Breast epithelium (tissue), 4 donors: ENCODE data around the gene CDS1. TPM values are rescaled to one million over a fixed set of nuclear protein-coding genes. Genes with fewer than 3 reads are reported as not detected.

Experiments used
- DNase-seq, 2 donors: peaks; one replicate each; pipeline ENCODE4 v3.0.0-alpha.2; 2019; ENCODE audit warnings: low spot score in 2 of 2
- H3K27ac ChIP-seq, 2 donors: fragments of 200-600 bp; sonication (generic) in 1 of 2; one replicate each; pipeline ENCODE4 v1.5.1; 2016 to 2019; ENCODE audit warnings: mild to moderate bottlenecking in 1 of 2
- H3K27me3 ChIP-seq, 2 donors: fragments of 200-600 bp; sonication (generic) in 1 of 2; one replicate each; pipeline versions ENCODE4 v1.5.1 to v1.6.0; 2017 to 2019; ENCODE audit warnings: control low read depth in 1 of 2, mild to moderate bottlenecking in 1 of 2
- H3K36me3 ChIP-seq: fragments of 200-600 bp; one replicate; pipeline ENCODE4 v1.5.1; 2019
- H3K4me1 ChIP-seq, 2 donors: fragments of 200-600 bp; sonication (generic); one replicate each; pipeline ENCODE4 v1.5.1; 2016 to 2019; ENCODE audit warnings: control low read depth in 1 of 2
- H3K4me3 ChIP-seq, 3 donors: fragments of 200-600 bp; sonication (generic); 1 replicate in 2 of 3; 2 replicates in 1 of 3; pipeline ENCODE4 v1.5.1; 2016 to 2019; ENCODE audit warnings: mild to moderate bottlenecking in 3 of 3, moderate library complexity in 2 of 3
- H3K9me3 ChIP-seq, 2 donors: fragments of 200-600 bp; sonication (generic) in 1 of 2; one replicate each; pipeline ENCODE4 v1.5.1; 2016 to 2019; ENCODE audit warnings: control low read depth in 1 of 2
- POLR2A ChIP-seq: fragments of 450-650 bp; IDR thresholded peaks from one replicate; pipeline ENCODE4 v1.6.1; 2016; ENCODE audit warnings: antibody characterized with exemption, mild to moderate bottlenecking, moderate library complexity
- POLR2AphosphoS5 ChIP-seq, 3 donors: sonication (generic); formaldehyde crosslinking; IDR thresholded peaks; one replicate each; pipeline ENCODE4 v1.6.1; 2017; ENCODE audit warnings: antibody characterized with exemption in 3 of 3
- intact Hi-C: fragments of 100-400 bp; cut with DNase I; formaldehyde crosslinking; loops from one replicate; pipeline ENCODE4 v1.15.1; 2023; ENCODE audit warnings: low total_unique reads
- total RNA-seq, 3 donors: library from RNA; depleted of rRNA; stranded (reverse); fragments of >200 nt; gene quantifications; one replicate each; pipeline ENCODE4 v1.1.0, GENCODE V29; 2016
- TF ChIP-seq, protein P1 (sequence below), 3 donors: fragments of 450-650 bp; IDR thresholded peaks; one replicate each; pipeline ENCODE4 v1.5.1; 2016 to 2017; ENCODE audit warnings: antibody characterized with exemption in 3 of 3, mild to moderate bottlenecking in 3 of 3, moderate library complexity in 3 of 3

The CDS1 gene
- total RNA-seq, 3 donors from 2014 or later = 1.1 to 29.6 (median 9.8) TPM

DNA sequence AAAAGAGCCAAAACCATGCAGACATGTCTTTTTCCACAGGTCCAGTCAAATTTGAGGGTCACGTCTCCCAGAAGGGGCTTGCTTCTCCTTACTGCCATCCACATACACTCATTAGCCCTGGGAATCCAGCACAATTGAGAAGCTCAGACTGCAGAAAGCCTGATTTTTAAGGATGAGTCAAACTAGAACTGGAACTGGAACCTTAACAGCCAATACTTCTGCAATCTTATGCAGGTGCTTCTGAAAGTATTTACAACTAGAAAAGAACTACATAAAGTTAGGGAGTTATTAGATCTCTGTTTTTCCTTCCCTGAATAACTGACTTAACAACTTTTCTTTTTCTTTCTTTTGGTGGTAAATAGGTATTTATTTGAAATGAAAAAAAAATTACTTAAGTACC, 86.3 kb downstream of the CDS1 start:
- Histone ChIP-seq H3K27me3 (no peaks in the 10 kb centered on the region), H3K4me1 (no peaks in the 10 kb centered on the region), H3K36me3 (no peaks in the 10 kb centered on the region), H3K4me3 (no peak overlapping the region), H3K9me3 (no peaks in the 10 kb centered on the region), H3K27ac (no peak overlapping the region)
- intact Hi-C loops = no loop called here
- DNase-seq = no peak
- TF ChIP-seq, protein P1, sequence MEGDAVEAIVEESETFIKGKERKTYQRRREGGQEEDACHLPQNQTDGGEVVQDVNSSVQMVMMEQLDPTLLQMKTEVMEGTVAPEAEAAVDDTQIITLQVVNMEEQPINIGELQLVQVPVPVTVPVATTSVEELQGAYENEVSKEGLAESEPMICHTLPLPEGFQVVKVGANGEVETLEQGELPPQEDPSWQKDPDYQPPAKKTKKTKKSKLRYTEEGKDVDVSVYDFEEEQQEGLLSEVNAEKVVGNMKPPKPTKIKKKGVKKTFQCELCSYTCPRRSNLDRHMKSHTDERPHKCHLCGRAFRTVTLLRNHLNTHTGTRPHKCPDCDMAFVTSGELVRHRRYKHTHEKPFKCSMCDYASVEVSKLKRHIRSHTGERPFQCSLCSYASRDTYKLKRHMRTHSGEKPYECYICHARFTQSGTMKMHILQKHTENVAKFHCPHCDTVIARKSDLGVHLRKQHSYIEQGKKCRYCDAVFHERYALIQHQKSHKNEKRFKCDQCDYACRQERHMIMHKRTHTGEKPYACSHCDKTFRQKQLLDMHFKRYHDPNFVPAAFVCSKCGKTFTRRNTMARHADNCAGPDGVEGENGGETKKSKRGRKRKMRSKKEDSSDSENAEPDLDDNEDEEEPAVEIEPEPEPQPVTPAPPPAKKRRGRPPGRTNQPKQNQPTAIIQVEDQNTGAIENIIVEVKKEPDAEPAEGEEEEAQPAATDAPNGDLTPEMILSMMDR (IDR thresholded peaks at IDR 0.05) = no peak
- TF ChIP-seq POLR2AphosphoS5 (IDR thresholded peaks at IDR 0.05) = no peak
- no peak for TF ChIP-seq POLR2A

DNA sequence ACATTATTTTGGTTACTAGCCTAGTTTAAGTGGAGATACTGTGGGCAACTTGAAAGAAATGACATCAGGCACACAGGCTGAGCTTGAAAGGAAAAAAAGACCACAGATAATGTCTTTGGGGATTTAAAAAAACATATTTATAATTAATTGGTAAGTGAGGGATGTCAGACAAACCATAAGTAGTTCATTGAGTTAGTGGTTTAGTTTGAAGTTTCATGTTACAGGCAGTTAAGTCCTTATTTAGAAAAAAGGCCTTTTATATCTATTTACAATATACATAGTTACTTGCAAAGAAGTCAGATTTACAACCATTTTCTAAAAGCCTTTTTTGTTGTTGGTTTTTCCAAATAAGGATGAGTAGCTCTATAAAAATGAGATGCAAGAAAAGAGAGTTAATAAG, 89.2 kb downstream of the CDS1 start:
- no peaks in the 10 kb centered on the region for H3K36me3 ChIP-seq
- no peaks in the 10 kb centered on the region for H3K27me3 ChIP-seq
- no peak overlapping the region for H3K27ac ChIP-seq
- H3K4me1 ChIP-seq = no peaks in the 10 kb centered on the region
- no peak for TF ChIP-seq POLR2A
- TF ChIP-seq POLR2AphosphoS5 (IDR thresholded peaks at IDR 0.05) = no peak
- TF ChIP-seq, protein P1 (IDR thresholded peaks at IDR 0.05) = no peak
- H3K9me3 ChIP-seq = no peaks in the 10 kb centered on the region
- intact Hi-C loops = no loop called here
- no peak overlapping the region for H3K4me3 ChIP-seq
- no peak for DNase-seq

DNA sequence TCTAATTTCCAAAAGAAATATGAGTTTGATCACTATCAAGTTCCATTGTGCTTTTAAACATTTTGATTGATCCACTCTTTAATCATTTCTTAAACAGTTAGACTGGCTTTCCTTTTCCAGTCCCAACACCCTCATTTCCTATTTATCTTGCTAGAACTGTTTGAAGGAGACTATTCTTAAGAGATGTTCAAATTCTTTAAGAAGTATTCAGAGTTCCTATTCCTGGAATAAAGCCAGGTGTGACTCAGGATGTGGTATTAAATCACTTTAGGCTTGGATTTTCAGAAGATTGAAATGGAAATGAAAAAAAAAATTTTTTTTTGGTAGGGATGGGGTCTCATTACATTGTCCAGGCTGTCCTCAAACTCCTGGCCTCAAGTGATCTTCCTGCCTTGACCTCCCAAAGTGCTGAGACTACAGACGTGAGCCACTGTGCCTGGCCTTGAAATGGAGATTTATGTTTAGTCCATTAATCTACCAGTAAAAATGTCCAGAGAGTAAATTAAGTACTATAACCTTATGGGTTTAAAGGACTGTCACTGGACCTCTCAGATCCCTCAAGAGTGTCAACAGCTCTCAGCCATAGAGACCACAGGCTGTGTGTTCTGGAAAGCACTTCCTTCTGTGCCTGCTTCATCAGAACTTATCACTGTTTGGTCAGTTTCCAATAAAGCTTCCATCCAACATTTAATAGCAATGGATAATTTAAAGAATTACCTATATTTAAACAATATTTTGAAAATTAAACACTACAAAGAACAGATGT, 90.7 kb downstream of the CDS1 start:
- no peak for DNase-seq
- intact Hi-C loops = no loop called here
- Histone ChIP-seq H3K9me3 (no peaks in the 10 kb centered on the region), H3K4me3 (no peak overlapping the region), H3K27me3 (no peaks in the 10 kb centered on the region), H3K36me3 (peaks cover under 1% of the 10 kb centered on the region), H3K27ac (no peak overlapping the region), H3K4me1 (no peaks in the 10 kb centered on the region)
- TF ChIP-seq POLR2A (no peak), POLR2AphosphoS5 (IDR thresholded peaks at IDR 0.05) (no peak)
- TF ChIP-seq, protein P1 (IDR thresholded peaks at IDR 0.05) = no peak

DNA sequence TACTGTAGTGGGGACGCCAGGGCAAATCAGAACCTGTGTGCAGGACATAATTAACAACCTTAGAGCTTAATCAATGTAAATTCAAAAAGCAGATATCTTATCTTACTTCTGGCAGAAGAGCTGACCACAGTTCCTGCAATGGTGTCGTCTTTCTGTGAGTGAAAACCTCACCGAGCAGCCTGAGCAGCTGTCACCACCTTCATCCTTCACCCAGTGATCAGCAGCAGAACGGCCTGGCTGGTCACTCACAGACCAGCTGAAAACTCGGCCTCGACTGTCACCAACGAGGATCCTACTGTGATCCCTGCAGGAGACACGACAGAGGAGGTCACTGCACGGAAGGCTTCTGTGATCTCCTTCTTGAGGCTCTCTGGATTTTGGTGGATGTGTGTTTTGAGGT, 94.2 kb downstream of the CDS1 start:
- intact Hi-C loops = no loop called here
- no peak overlapping the region for H3K27ac ChIP-seq
- DNase-seq = no peak
- no peak for TF ChIP-seq POLR2AphosphoS5 (IDR thresholded peaks at IDR 0.05)
- H3K9me3 ChIP-seq = no peaks in the 10 kb centered on the region
- H3K27me3 ChIP-seq = no peaks in the 10 kb centered on the region
- peaks cover 9% of the 10 kb centered on the region for H3K36me3 ChIP-seq
- H3K4me3 ChIP-seq = no peak overlapping the region
- H3K4me1 ChIP-seq = peaks cover 0 to 4% of the 10 kb centered on the region in 2 donors

DNA sequence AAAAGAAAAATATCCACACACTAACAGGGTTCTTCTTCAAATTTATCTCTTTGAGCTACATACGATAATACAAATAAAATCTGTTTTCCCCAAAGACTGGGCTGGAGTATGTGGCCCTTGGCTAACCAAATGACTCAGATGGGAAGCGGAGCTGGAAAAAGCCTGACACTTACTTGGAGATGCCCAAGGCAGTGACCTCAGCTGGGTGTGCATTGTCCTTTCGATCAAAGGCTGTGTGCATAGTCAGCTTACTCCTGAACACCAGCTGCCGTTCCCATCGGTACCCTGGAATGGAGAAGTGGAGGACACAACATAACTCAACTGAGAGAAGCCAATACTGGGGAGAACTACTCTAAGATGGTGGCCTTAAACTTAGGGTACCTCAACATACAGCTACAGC, 95.1 kb downstream of the CDS1 start:
- Histone ChIP-seq H3K27ac (no peak overlapping the region), H3K9me3 (no peaks in the 10 kb centered on the region), H3K4me1 (peaks cover 0 to 6% of the 10 kb centered on the region in 2 donors), H3K36me3 (peaks cover 9% of the 10 kb centered on the region), H3K4me3 (no peak overlapping the region), H3K27me3 (no peaks in the 10 kb centered on the region)
- intact Hi-C loops = no loop called here
- DNase-seq = no peak
- TF ChIP-seq, protein P1 (IDR thresholded peaks at IDR 0.05) = no peak
- no peak for TF ChIP-seq POLR2A
- TF ChIP-seq POLR2AphosphoS5 (IDR thresholded peaks at IDR 0.05) = no peak
